GM18526 (cell line): ENCODE data around the gene PHACTR2.

Source experiments
- POLR2A ChIP-seq: IDR thresholded peaks from 3 replicates; pipeline ENCODE4 v1.6.1; 2011; ENCODE audit not compliant: insufficient read length; ENCODE audit errors: extremely low read depth

The PHACTR2 gene

GRCh38 chr6:143840595-143841265 lies 163.0 kb downstream of the PHACTR2 start:
- TF ChIP-seq POLR2A, result no peak

- no peak for TF ChIP-seq POLR2A
These were observed 164.7 kb downstream of the PHACTR2 start for GRCh38 chr6:143842461-143842901.

- peak; percentile 83 for TF ChIP-seq POLR2A
These were observed 165.3 kb downstream of the PHACTR2 start, which contains the start of gene LTV1 for GRCh38 chr6:143842902-143843676. LTV1 (plus strand) TSS chr6:143843338; CDS start chr6:143843478, 140 bp downstream.

GRCh38 chr6:143843677-143843999 lies 165.9 kb downstream of the PHACTR2 start:
- no peak for TF ChIP-seq POLR2A

GRCh38 chr6:143844006-143844405 lies 166.2 kb downstream of the PHACTR2 start:
- TF ChIP-seq POLR2A, result no peak

- TF ChIP-seq POLR2A, result no peak
These were observed 167.3 kb downstream of the PHACTR2 start for GRCh38 chr6:143845033-143845432.

- TF ChIP-seq POLR2A, result no peak
These were observed 179.9 kb downstream of the PHACTR2 start for GRCh38 chr6:143857651-143858050.

- TF ChIP-seq POLR2A, result no peak
These were observed 182.3 kb downstream of the PHACTR2 start for GRCh38 chr6:143859891-143860660.

- no peak for TF ChIP-seq POLR2A
These were observed 186.0 kb downstream of the PHACTR2 start for GRCh38 chr6:143863771-143864170.

GRCh38 chr6:143864234-143864633 lies 186.5 kb downstream of the PHACTR2 start, which contains the start of gene ZC2HC1B:
ZC2HC1B (plus strand) TSS chr6:143864474; CDS start chr6:143864540, 66 bp downstream.
- no peak for TF ChIP-seq POLR2A

- TF ChIP-seq POLR2A, result no peak
These were observed 189.5 kb downstream of the PHACTR2 start for GRCh38 chr6:143867236-143867635.

GRCh38 chr6:143872201-143872600 lies 194.4 kb downstream of the PHACTR2 start:
- no peak for TF ChIP-seq POLR2A

GRCh38 chr6:143877584-143878271 lies 200.0 kb downstream of the PHACTR2 start:
- no peak for TF ChIP-seq POLR2A

- no peak for TF ChIP-seq POLR2A
These were observed 200.6 kb downstream of the PHACTR2 start for GRCh38 chr6:143878272-143878760.

- no peak for TF ChIP-seq POLR2A
These were observed 202.6 kb downstream of the PHACTR2 start for GRCh38 chr6:143880412-143880811.
